ACHN (cell line): ENCODE data around the gene KCNE1.
"Not testable (repeated sequence)": the region's sequence is repeated elsewhere in the genome, so short reads cannot be mapped to it uniquely, and the experiment has no call there.

Experiments used
- DNase-seq: peaks from one replicate; pipeline ENCODE4 v3.0.0-alpha.2; 2015
- in situ Hi-C: cut with HindIII; loops from 2 replicates; pipeline ENCODE4 v1.10.0; 2017; ENCODE audit warnings: low sequenced_read_pairs, low pct_ligation_motif_present, low pct_unique_long_range_greater_than_20kb

KCNE1 gene

DNA sequence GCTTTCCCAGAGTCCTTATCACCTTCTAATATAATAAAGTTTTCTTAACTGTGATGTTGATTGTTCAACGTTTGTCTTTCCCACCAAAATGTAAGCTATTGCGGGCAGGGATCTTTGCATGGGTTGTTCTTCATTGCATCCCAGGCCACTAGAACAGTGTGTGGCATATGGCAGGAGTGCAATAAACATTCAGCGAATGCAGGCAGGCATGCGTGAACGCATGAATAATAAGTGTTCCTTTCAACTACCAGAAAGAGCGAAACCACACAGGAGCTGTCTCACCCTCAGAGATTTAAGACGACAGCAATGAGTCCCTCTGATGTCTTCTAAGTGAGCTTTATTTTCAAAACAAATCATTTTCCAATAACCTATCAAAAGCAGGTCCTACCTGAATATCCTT is 53.7 kb downstream of the KCNE1 start:
- in situ Hi-C loops, DNase-seq: not testable (repeated sequence)

DNA sequence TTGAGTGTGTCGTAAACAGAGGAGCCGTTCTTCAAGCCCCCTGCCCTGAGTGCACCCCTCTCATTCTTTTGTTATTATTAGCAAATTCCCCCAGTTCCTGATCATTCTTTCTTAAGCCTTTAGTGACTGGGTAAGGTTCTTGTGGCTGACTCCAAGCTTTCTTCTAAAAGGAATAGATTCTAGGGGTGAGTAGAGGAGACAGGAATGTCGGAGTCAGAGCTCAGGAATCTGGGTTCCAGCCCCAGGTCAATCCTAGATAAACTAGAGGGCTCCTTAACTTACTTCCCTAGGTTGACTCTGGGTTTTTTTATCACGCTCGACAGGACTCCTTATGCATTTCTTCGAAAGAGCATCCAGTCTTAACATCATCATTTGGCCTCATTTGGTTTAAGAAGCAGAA is 55.8 kb downstream of the KCNE1 start:
- DNase-seq, in situ Hi-C loops: not testable (repeated sequence)

DNA sequence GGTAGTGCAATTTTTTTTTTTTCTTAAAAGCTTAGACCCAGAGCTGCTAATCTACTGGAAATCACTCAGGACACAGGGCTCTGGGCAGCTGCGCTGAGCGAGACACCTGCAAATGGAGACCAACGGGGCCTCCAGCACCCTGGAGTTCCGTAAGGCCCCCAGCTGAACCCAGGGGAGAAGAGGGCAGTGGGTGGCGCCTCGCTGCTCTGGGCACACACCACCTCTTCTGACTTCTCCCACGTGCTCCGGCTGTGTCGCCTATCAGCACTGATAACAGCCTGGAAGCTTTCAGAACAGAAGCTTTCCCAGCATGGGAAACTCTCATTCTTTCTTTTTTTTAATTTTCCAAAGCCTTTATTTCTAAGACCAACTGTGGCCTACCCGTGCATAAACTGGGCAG is 56.4 kb downstream of the KCNE1 start:
- in situ Hi-C loops, DNase-seq: not testable (repeated sequence)

DNA sequence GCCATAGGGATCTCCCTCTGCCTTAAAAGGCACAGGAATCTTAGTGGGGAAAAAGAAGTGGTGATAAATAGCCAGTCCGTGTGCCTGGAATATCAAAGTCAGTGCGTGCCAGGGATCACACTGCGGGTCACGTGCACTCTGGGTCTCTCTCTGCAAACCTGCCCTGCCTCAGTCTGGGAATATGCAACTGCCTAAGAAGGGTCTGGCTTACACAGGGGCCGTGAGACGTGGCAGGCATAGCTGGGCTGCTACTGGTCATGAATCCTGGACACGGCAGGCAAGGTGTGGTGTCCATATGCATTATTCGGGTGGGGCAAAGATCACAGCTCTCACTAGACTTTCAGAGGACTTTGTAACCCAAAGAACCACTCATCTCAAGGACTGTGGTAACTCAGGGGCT is 65.0 kb downstream of the KCNE1 start:
- DNase-seq, in situ Hi-C loops: not testable (repeated sequence)

DNA sequence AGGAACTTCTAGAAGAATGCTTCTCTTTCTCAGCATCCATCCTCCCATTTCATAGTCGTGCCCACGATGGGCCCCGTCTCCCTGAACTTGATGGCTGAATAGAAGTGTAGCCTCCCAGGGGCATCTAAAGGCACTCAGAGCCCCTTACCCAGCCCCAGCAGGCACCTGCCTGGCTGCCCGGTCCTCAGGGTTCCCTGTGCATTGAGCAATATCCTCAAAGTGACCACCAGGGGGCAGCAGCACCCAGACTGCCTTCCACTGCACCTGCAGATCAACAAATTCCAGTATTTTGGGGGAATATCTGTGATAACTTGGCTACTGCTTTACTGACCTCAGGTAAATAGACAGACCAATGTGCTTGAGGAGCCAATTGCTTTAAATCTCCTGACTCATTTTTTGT is 68.5 kb downstream of the KCNE1 start:
- in situ Hi-C loops, DNase-seq: not testable (repeated sequence)

DNA sequence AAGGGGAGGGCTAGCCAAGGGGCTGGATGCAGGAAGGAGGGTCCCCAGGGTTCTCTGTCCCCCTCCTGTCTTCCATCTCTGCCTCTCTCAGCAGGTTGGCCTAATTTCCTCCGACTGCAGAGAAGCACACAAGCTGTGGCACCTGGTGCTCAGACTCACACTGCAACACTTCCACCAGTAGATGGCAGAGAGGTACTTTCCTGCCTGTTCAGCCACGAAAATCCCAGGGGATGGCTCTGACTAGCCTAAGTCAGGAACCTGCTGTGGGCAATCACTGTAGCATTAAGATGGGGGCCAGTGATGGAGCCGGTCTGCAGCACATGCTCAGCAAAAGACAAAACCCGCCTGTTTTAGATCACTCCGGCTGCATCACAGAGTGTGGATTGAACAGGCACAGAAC is 82.3 kb downstream of the KCNE1 start:
- in situ Hi-C loops = not testable (repeated sequence)

DNA sequence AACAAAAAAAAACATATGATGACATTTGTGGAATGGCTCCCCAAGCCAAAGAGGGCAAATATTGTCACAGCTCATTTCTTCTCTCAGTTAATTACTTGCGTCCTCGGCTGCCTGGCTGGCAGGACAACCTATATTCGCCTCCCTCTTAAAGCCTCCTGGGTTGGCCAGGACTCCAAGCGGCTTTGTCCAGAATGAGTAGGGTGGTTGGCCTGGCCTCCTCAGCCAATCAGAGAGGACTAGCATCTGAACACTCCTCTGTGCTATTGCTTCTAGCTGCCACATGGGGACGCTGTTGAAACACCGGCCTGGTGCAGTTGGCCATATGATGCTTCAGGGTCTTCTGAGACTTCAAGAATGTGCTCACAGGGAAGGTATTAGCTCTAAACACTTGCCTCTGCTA is 83.6 kb downstream of the KCNE1 start:
- in situ Hi-C loops, DNase-seq: not testable (repeated sequence)

More for the DNA sequence above, 82.3 kb downstream of the KCNE1 start:
- DNase-seq = not testable (repeated sequence)

DNA sequence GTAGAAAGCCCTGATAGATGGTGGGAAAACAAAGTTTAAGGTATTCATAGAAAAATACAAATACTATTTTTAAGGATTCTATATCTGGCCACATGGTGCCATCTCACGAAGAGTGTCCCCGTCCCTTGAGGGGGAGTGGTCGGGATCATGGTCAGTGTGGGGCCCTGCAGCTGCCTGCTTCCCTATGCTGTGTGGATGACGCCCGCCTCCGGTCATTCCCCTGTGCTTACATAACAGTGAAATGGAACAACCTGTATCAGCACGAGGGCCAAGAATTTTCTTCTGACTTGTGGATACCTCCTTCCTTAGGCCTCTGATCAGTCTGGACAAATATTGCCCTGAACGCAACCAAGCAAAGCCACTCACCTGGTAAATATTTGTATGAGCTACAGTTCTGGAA is 84.7 kb downstream of the KCNE1 start:
- DNase-seq, in situ Hi-C loops: not testable (repeated sequence)

DNA sequence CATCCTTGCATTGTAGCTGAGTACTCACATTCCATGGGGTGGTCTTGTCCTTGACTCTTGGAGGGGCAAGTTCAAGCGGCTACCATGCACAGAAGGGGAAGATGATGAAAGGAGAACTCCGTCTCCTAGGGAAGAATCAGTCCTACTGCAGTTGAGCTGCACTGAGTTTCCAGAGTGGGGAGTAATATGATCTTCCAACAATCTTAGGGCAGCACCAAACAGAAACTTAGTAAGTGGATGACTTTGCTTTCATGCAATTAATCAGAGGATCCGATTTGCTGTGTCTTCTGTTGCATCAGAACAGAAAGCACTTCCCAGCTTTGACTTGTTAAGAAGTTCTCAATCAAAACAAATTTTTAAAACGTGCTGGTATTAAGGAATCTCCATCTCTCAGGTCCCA is 88.2 kb downstream of the KCNE1 start, which contains the start of gene SMIM34:
Gene SMIM34, minus strand, starts transcription at position 147 of the 400 bp plus-strand sequence. Its CDS starts 112 bp downstream, at position 35.
- in situ Hi-C loops, DNase-seq: not testable (repeated sequence)

DNA sequence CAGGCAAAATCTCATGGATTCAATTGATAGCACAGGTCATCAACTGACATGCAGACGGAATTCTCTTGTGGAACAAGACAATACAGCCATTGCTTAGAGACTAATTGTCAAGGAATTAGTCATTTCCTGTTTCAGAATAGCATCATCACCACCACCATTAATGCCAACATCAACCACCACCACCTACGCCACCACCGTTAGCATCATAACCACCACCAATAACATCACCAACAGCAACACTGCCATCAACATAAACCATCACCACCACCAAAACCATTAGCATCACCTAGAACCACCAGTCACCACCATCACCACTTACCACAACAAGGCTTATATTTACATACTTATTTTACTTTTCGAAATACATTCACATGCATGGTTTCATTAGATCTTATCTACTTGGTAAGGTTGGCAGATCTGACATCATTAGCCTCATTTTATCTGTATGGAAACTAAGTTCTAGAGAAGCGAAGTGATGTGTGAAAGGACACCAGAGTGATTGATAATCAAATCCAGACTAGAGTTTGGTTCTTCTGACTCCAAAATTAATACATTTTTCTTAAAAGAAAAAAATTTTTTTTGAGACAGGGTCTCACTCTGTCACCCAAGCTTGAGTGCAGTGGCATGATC is 94.4 kb downstream of the KCNE1 start:
- DNase-seq = not testable (repeated sequence)

DNA sequence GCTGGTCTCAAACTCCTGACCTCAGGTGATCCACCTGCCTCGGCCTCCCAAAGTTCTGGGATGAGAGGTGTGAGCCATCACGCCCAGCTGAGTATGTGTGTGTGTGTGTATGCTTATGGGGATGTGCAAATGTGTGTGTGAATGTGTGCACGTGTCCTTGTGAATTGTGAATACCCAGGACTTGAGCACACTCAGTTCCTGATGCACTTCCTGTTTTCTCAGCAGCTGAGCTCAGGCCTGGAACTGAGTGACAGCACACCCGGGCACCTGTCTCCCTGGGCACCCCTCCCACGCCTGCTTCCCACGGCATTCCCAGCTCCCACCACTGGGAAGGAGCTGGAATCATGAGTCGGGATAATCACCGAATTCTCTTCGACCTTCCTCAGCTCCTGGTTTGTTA is 104.7 kb downstream of the KCNE1 start:
- in situ Hi-C loops, DNase-seq: not testable (repeated sequence)

More for the DNA sequence above, 94.4 kb downstream of the KCNE1 start:
- in situ Hi-C loops = not testable (repeated sequence)

DNA sequence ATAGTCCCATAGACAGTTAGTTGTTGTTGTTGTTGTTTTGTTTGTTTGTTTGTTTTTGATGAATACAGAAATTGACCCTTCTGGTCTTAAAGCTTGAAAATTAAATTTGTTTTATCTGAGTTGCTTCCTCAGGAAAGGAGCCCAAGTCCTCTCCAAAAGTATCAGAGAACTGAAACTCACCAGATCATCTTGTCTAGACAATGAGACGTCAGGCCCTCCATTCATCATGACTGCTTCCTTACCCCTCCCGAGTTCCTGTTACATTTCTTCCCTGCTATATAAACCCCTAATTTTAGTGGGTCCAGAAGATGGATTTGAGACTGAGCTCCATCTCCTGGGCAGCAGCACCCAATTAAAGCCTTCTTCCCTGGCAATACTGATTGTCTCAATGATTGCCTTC is 105.3 kb downstream of the KCNE1 start:
- in situ Hi-C loops, DNase-seq: not testable (repeated sequence)

DNA sequence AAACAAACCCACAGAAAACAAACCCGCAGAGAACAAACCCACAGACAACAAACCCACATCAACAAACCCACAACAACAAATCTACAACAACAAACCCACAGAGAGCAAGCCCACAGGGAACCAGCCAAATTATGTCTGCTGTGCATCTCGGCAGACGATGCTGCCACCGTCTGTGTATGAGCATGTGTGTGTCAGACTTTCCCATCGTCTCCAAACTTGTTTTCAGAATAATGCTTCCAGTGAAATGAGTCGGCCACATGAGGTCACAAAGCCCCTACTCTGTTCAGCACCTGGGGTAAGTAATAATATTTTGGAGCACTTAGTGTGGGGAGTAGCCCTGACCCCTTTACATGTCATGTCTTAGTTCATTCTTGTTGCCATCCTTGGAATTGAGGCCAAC is 105.9 kb downstream of the KCNE1 start:
- in situ Hi-C loops, DNase-seq: not testable (repeated sequence)

DNA sequence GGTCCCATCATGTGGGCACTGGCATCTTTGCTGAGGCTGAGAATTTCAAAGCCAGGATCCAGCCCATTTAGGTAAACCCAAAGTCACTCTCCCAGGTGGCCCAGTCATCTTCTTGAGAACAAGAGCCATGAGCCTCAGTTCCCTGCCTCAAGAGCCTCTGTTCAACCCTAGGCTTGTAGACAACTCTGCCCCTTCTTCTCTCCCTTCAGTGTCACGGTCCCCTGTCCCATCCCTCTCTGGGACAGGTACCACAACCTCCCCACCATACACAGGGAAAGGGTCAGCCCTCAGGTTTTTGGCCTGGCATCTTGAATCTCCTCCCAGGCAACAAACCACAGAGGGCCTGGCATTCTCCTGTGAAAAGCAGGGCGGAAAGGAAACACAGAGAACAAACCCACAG is 106.3 kb downstream of the KCNE1 start:
- in situ Hi-C loops, DNase-seq: not testable (repeated sequence)

DNA sequence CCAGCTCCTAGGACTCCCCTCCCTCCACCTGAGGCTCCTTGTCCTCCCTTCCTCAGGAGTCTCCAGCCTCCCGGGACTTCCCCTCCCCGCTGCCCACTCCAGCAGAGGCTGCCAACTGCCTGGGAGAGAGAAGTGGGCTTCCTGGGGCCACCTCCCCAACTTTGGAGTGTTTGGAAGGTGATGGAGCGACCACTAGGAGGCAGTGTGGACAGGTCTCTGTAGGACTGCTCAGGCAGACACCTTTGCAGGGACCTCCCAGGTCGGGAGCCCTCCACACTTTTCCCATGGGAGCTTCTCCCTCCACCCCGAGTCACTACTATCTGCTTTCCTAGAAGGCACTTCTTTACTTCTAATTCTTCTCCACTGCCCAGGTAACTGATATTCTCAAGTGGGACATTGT is 107.3 kb downstream of the KCNE1 start:
- DNase-seq, in situ Hi-C loops: not testable (repeated sequence)

DNA sequence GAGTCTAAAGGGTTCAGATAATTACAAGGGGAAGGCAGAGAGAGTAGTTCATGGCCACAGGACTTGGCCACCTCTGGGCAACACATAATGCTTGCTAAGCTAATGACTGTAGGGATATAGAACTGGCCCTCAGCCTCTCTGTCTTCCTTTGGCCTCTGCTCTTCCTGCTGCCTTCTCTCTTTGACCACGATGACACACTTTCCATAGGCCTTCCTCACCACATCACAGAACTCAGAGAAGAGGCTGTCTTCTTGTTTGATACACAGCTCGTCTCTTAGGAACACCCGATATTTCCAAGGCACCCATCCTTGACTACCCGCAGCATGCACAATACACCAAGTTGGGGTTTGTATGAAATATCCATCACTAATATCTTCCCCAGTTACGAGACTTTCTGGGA is 111.5 kb downstream of the KCNE1 start:
- in situ Hi-C loops = not testable (repeated sequence)

More for the DNA sequence above, 111.5 kb downstream of the KCNE1 start:
- DNase-seq = not testable (repeated sequence)
